WI38 (cell line): ENCODE results near the gene TMEM39B.

Experiments
- H3K4me3 ChIP-seq: 2 replicates; pipeline ENCODE4 v1.5.1; 2011; ENCODE audit warnings: low read depth, mild to moderate bottlenecking, control low read depth, low read length
- CTCF ChIP-seq: IDR thresholded peaks from 2 replicates; pipeline ENCODE4 v1.5.1; 2012; ENCODE audit warnings: low read depth, mild to moderate bottlenecking, control low read depth, low read length

The TMEM39B gene

GRCh38 chr1:32040711-32041110 lies 32.0 kb upstream of the TMEM39B start:
- TF ChIP-seq CTCF, result no peak
- no peak overlapping the region for H3K4me3 ChIP-seq

- H3K4me3 ChIP-seq, result no peak overlapping the region
- no peak for TF ChIP-seq CTCF
These were observed 30.4 kb upstream of the TMEM39B start for GRCh38 chr1:32042330-32042729.

- TF ChIP-seq CTCF, result no peak
- no peak overlapping the region for H3K4me3 ChIP-seq
These were observed 28.5 kb upstream of the TMEM39B start for GRCh38 chr1:32044234-32044633.

GRCh38 chr1:32045772-32046171 lies 27.0 kb upstream of the TMEM39B start:
- no peak for TF ChIP-seq CTCF
- no peak overlapping the region for H3K4me3 ChIP-seq

- TF ChIP-seq CTCF, result no peak
- H3K4me3 ChIP-seq, result no peak overlapping the region
These were observed 25.0 kb upstream of the TMEM39B start for GRCh38 chr1:32047701-32048100.

GRCh38 chr1:32048440-32048839 lies 24.3 kb upstream of the TMEM39B start:
- TF ChIP-seq CTCF, result no peak
- no peak overlapping the region for H3K4me3 ChIP-seq

GRCh38 chr1:32051706-32052105 lies 21.0 kb upstream of the TMEM39B start:
- no peak overlapping the region for H3K4me3 ChIP-seq
- TF ChIP-seq CTCF, result no peak
